Uterus (tissue), 2 donors: Measurements from ENCODE around the gene ANKRD6.

Experiments
- POLR2A ChIP-seq, 2 donors: fragments of 450-650 bp; IDR thresholded peaks; one replicate each; pipeline ENCODE4 v1.6.1; 2016; ENCODE audit warnings: antibody characterized with exemption in 2 of 2, mild to moderate bottlenecking in 1 of 2, moderate library complexity in 1 of 2
- TF ChIP-seq, protein P1 (sequence below), 4 experiments: fragments of 200-600 bp in 2 of 4; fragments of 450-650 bp in 2 of 4; sonication (generic) in 2 of 4; IDR thresholded peaks; one replicate each; pipeline ENCODE4 v1.5.1; 2016 to 2019; ENCODE audit warnings: antibody characterized with exemption in 4 of 4, mild to moderate bottlenecking in 2 of 4, moderate library complexity in 1 of 4

DNA sequence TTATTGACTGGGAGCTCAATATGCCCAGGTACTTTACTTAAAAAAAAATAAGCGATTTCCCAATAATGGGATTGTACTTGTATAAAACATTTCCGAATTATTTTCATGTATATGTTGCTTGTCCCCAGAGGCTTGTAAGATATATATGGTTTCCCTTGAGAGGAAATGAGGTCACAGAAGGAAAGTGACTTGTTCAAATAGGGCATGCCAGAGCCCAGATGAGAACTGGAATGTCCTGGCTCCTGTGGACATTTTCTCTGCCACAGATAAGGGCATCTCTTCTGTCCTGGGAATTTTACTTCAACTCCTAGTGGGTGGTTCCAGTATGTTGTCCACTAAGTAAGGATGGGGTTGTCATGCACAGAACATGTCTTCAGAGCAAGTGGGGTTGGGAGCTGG, 142.6 kb downstream of the ANKRD6 start:
- TF ChIP-seq, protein P1, sequence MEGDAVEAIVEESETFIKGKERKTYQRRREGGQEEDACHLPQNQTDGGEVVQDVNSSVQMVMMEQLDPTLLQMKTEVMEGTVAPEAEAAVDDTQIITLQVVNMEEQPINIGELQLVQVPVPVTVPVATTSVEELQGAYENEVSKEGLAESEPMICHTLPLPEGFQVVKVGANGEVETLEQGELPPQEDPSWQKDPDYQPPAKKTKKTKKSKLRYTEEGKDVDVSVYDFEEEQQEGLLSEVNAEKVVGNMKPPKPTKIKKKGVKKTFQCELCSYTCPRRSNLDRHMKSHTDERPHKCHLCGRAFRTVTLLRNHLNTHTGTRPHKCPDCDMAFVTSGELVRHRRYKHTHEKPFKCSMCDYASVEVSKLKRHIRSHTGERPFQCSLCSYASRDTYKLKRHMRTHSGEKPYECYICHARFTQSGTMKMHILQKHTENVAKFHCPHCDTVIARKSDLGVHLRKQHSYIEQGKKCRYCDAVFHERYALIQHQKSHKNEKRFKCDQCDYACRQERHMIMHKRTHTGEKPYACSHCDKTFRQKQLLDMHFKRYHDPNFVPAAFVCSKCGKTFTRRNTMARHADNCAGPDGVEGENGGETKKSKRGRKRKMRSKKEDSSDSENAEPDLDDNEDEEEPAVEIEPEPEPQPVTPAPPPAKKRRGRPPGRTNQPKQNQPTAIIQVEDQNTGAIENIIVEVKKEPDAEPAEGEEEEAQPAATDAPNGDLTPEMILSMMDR (IDR thresholded peaks at IDR 0.05) = no peak
- TF ChIP-seq POLR2A (IDR thresholded peaks at IDR 0.05) = no peak
